ENCODE measurements around the gene GTF2IRD1. TPM values are rescaled to one million over a fixed set of nuclear protein-coding genes. Genes with fewer than 3 reads are reported as not detected.
A peak's percentile ranks its signal among the peaks of the same experiment; 100 is the strongest.
"Not testable (repeated sequence)": the region's sequence is repeated elsewhere in the genome, so short reads cannot be mapped to it uniquely, and the experiment has no call there.

The GTF2IRD1 gene
- total and polyA plus RNA-seq, 9 of the 15 experiments (the other 6 are each of a cell fraction or from before 2014, with no cell fraction given), result 9.1 to 30.2 (median 14.0) TPM

GRCh38 chr7:74496773-74497172, 43.1 kb downstream of the GTF2IRD1 start:
- H3K36me3 ChIP-seq (ENCODE audit: control insufficient read depth, insufficient read depth, low read length); H3K4me3 ChIP-seq; in situ Hi-C loops (cut with MboI); H3K27ac ChIP-seq (ENCODE audit: extremely low read depth, low read depth, low read length); BruUV-seq (replicated peaks); H2AFZ ChIP-seq (ENCODE audit: low read depth, low read length); H3K27me3 ChIP-seq (ENCODE audit: control insufficient read depth in 2 of 2, insufficient read depth in 2 of 2, low read length in 2 of 2); H3K9me1 ChIP-seq (ENCODE audit: control insufficient read depth, insufficient read depth, low read length); H3K79me2 ChIP-seq (ENCODE audit: control insufficient read depth, insufficient read depth, low read length); H3K9me3 ChIP-seq (replicated peaks; ENCODE audit: control insufficient read depth, insufficient read depth, low read depth, low read length); H3K9ac ChIP-seq (ENCODE audit: insufficient read depth in 1 of 2, low read depth in 2 of 2, low read length in 2 of 2); DNase-seq (ENCODE audit: extremely low read depth in 1 of 4, low spot score in 3 of 4); intact Hi-C loops (cut with micrococcal nuclease); ATAC-seq; FAIRE-seq; H3K4me2 ChIP-seq (ENCODE audit: insufficient read depth, low read length); CTCF ChIA-PET (ENCODE audit: low intra/inter-chr PET ratio): not testable (repeated sequence)
- TF ChIP-seq ZNF121 (CRISPR knock-in tag; conservative IDR thresholded peaks at IDR 0.05), result peak; percentile 95
- 75% methylated on average over 3 of the region's 3 CpGs for WGBS (ENCODE audit: insufficient coverage, low coverage, missing lambda C conversion rate)
- peaks cover 12% of the 10 kb centered on the region; the same call in 1 of the 2 replicates for H4K20me1 ChIP-seq (replicated peaks; ENCODE audit: control insufficient read depth, insufficient read depth, low read length)
- POLR2A ChIA-PET, result interaction anchor here (0.9 to 1.4 kb wide), 2 partner anchors 9 kb away, joined by 4 read pairs; no protein-coding TSS in a partner anchor
- H3K4me1 ChIP-seq (replicated peaks in 1 of 2; ENCODE audit: control insufficient read depth in 2 of 2, insufficient read depth in 2 of 2, low read length in 2 of 2), result peaks cover 0 to 15% of the 10 kb centered on the region in 2 experiments; a peak in 2 of 5 replicates

- Histone ChIP-seq H3K9me1 (ENCODE audit: control insufficient read depth, insufficient read depth, low read length) (no peaks in the 10 kb centered on the region), H3K27me3 (ENCODE audit: control insufficient read depth in 2 of 2, insufficient read depth in 2 of 2, low read length in 2 of 2) (no peaks in the 10 kb centered on the region), H3K36me3 (ENCODE audit: control insufficient read depth, insufficient read depth, low read length) (peaks cover 2% of the 10 kb centered on the region; the same call in 1 of the 3 replicates), H2AFZ (ENCODE audit: low read depth, low read length) (no peak overlapping the region), H3K9ac (ENCODE audit: insufficient read depth in 1 of 2, low read depth in 2 of 2, low read length in 2 of 2) (no peak overlapping the region), H3K27ac (ENCODE audit: extremely low read depth, low read depth, low read length) (no peak overlapping the region), H3K4me3 (no peak overlapping the region), H3K79me2 (ENCODE audit: control insufficient read depth, insufficient read depth, low read length) (no peaks in the 10 kb centered on the region), H3K4me1 (replicated peaks in 1 of 2; ENCODE audit: control insufficient read depth in 2 of 2, insufficient read depth in 2 of 2, low read length in 2 of 2) (peaks cover 0 to 20% of the 10 kb centered on the region in 2 experiments; a peak in 2 of 5 replicates), H4K20me1 (replicated peaks; ENCODE audit: control insufficient read depth, insufficient read depth, low read length) (peaks cover 12% of the 10 kb centered on the region; the same call in 1 of the 2 replicates), H3K4me2 (ENCODE audit: insufficient read depth, low read length) (no peak overlapping the region), H3K9me3 (replicated peaks; ENCODE audit: control insufficient read depth, insufficient read depth, low read depth, low read length) (no peaks in the 10 kb centered on the region)
- ChIA-PET CTCF (ENCODE audit: low intra/inter-chr PET ratio) (no interaction called here), POLR2A (interaction anchor here (0.6 to 1.2 kb wide), 5 partner anchors 8 to 97 kb away, joined by 3 to 7 read pairs (median 4); no protein-coding TSS in a partner anchor)
- WGBS (ENCODE audit: insufficient coverage, low coverage, missing lambda C conversion rate), result 78% methylated on average over 4 of the region's 4 CpGs
- DNase-seq (ENCODE audit: extremely low read depth in 1 of 4, low spot score in 3 of 4), result no peak
- in situ Hi-C loops (cut with MboI) (no loop called here), intact Hi-C loops (cut with micrococcal nuclease) (no loop called here)
- FAIRE-seq, result no peak
- no TSS peak for BruUV-seq (replicated peaks)
- ATAC-seq, result no peak
- TF ChIP-seq ASH1L (IDR thresholded peaks at IDR 0.05; ENCODE audit: borderline replicate concordance, low read depth, partially characterized antibody), result no peak
- no peak for TF ChIP-seq SNIP1 (IDR thresholded peaks at IDR 0.05; ENCODE audit: low read depth)
- TF ChIP-seq NCOA1 (IDR thresholded peaks at IDR 0.05; ENCODE audit: low read depth), result no peak
- TF ChIP-seq KLF1 (tag; IDR thresholded peaks at IDR 0.05), result no peak
- TF ChIP-seq ZC3H11A (IDR thresholded peaks at IDR 0.05; ENCODE audit: low read depth, low read length), result no peak
- TF ChIP-seq TOE1 (IDR thresholded peaks at IDR 0.05; ENCODE audit: borderline replicate concordance), result no peak
- no peak for TF ChIP-seq TOE1 (CRISPR knock-in tag; IDR thresholded peaks at IDR 0.05; ENCODE audit: borderline replicate concordance, low read depth)
- no peak for TF ChIP-seq ZNF780A (CRISPR knock-in tag; IDR thresholded peaks at IDR 0.05)
- no peak for TF ChIP-seq CBFA2T2 (conservative IDR thresholded peaks at IDR 0.05)
- TF ChIP-seq GTF2B (IDR thresholded peaks at IDR 0.05; ENCODE audit: extremely low read depth, insufficient read length), result no peak
- TF ChIP-seq XRCC5 (IDR thresholded peaks at IDR 0.05; ENCODE audit: low read depth, low read length), result no peak
- no peak for TF ChIP-seq PHB2 (IDR thresholded peaks at IDR 0.05; ENCODE audit: low read depth)
These were observed 44.6 kb downstream of the GTF2IRD1 start for GRCh38 chr7:74498354-74498753.
